B cell (primary cell): ENCODE results near the gene ENTHD1. TPM values are rescaled to one million over a fixed set of nuclear protein-coding genes. Genes with fewer than 3 reads are reported as not detected.

ENCODE experiments used
- ATAC-seq: fragments of 200-7000 bp; cut with Tn5 transposase; one replicate; pipeline ENCODE4 v1.10.0; 2021; ENCODE audit warnings: low read depth, mild to moderate bottlenecking, moderate number of reproducible peaks, moderate library complexity
- CTCF ChIA-PET: fragments of 350-600 bp; sonication (Branson Sonifier 250); formaldehyde crosslinking; loops from one replicate; lab custom pipeline; 2021; ENCODE audit warnings: antibody characterized with exemption, inconsistent platforms; lab: Charles Lee
- POLR2A ChIA-PET: fragments of 350-600 bp; sonication (Branson Sonifier 250); formaldehyde crosslinking; loops from one replicate; lab custom pipeline; 2021; ENCODE audit warnings: antibody characterized with exemption; lab: Charles Lee
- DNase-seq: peaks from one replicate; pipeline ENCODE4 v3.0.0; 2013
- H2AFZ ChIP-seq: 2 replicates; pipeline ENCODE4 v1.6.1; 2012; ENCODE audit warnings: mild to moderate bottlenecking, low read depth, low read length; ENCODE audit not compliant: insufficient read depth, poor library complexity, severe bottlenecking
- H3K27ac ChIP-seq, 2 donors: 1 replicate in 1 of 2; 2 replicates in 1 of 2; pipeline ENCODE4 v1.5.1; 2012 to 2013; ENCODE audit warnings: low read length in 2 of 2, mild to moderate bottlenecking in 2 of 2, moderate library complexity in 1 of 2
- H3K27me3 ChIP-seq, 4 experiments: fragments of 200-600 bp in 1 of 4; sonication (generic) in 1 of 4; replicated peaks in 1 of 4; 1 replicate in 2 of 4; 2 replicates in 2 of 4; pipeline versions ENCODE4 v1.6.1 to v1.7.0; 2013 to 2016; ENCODE audit warnings: low read length in 3 of 4, mild to moderate bottlenecking in 2 of 4, mixed read lengths in 1 of 4, moderate library complexity in 1 of 4; ENCODE audit not compliant: insufficient read depth in 4 of 4, control insufficient read depth in 3 of 4; ENCODE audit errors: control extremely low read depth in 1 of 4
- H3K36me3 ChIP-seq, 2 experiments: replicated peaks in 1 of 2; 1 replicate in 1 of 2; 2 replicates in 1 of 2; pipeline versions ENCODE4 v1.6.1 to v1.7.1; 2013; ENCODE audit warnings: low read length in 1 of 2; ENCODE audit not compliant: insufficient read depth in 2 of 2, control insufficient read depth in 1 of 2; ENCODE audit errors: control extremely low read depth in 1 of 2, extremely low read depth in 1 of 2
- H3K4me1 ChIP-seq, 2 donors: fragments of 200-600 bp in 1 of 2; sonication (generic) in 1 of 2; 1 replicate in 1 of 2; 2 replicates in 1 of 2; pipeline versions ENCODE4 v1.5.1 to v1.6.1; 2013 to 2017; ENCODE audit warnings: low read length in 2 of 2; ENCODE audit not compliant: control insufficient read depth in 2 of 2, insufficient read depth in 2 of 2
- H3K4me2 ChIP-seq: replicated peaks from 2 replicates; pipeline ENCODE3; 2012; ENCODE audit warnings: mild to moderate bottlenecking, low read depth, low read length; ENCODE audit not compliant: poor library complexity, severe bottlenecking
- H3K4me3 ChIP-seq, 5 experiments: fragments of 200-600 bp in 1 of 5; sonication (generic) in 1 of 5; 1 replicate in 3 of 5; 2 replicates in 2 of 5; pipeline versions ENCODE4 v1.5.1 to v1.7.0; 2011 to 2016; ENCODE audit warnings: low read length in 4 of 5, mild to moderate bottlenecking in 4 of 5, low read depth in 2 of 5, control low read depth in 1 of 5, moderate library complexity in 1 of 5; ENCODE audit not compliant: insufficient read depth in 1 of 5; ENCODE audit errors: control extremely low read depth in 1 of 5, extremely low read depth in 1 of 5
- H3K79me2 ChIP-seq: fragments of 200-600 bp; sonication (generic); one replicate; pipeline ENCODE4 v1.6.0; 2016; ENCODE audit warnings: low read length; ENCODE audit not compliant: control insufficient read depth, insufficient read depth
- H3K9ac ChIP-seq: fragments of 200-600 bp; sonication (generic); 2 replicates; pipeline ENCODE4 v1.6.1; 2017; ENCODE audit warnings: mild to moderate bottlenecking, low read length, moderate library complexity
- H3K9me3 ChIP-seq, 3 donors: one replicate each; pipeline versions ENCODE4 v1.6.1 to v1.7.1; 2013; ENCODE audit warnings: low read length in 2 of 3; ENCODE audit not compliant: control insufficient read depth in 2 of 3, insufficient read depth in 1 of 3; ENCODE audit errors: control extremely low read depth in 1 of 3
- H4K20me1 ChIP-seq: 2 replicates; pipeline ENCODE4 v1.6.0; 2012; ENCODE audit warnings: mild to moderate bottlenecking, low read length; ENCODE audit not compliant: insufficient read depth, control insufficient read depth, poor library complexity, severe bottlenecking
- H3K27ac Mint-ChIP-seq: one replicate; pipeline ENCODE4 v1.8.0; 2021; ENCODE audit warnings: mixed read lengths
- H3K27me3 Mint-ChIP-seq: one replicate; pipeline ENCODE4 v1.8.0; 2021; ENCODE audit warnings: mixed read lengths
- H3K4me1 Mint-ChIP-seq: one replicate; pipeline ENCODE4 v1.8.0; 2021; ENCODE audit warnings: mixed read lengths
- H3K4me3 Mint-ChIP-seq: one replicate; pipeline ENCODE4 v1.8.0; 2021; ENCODE audit warnings: mixed read lengths
- H3K9me3 Mint-ChIP-seq: one replicate; pipeline ENCODE4 v1.8.0; 2022; ENCODE audit warnings: mixed read lengths; ENCODE audit not compliant: insufficient read depth
- CTCF ChIP-seq: fragments of 200-600 bp; IDR thresholded peaks from one replicate; pipeline ENCODE4 v1.8.0; 2022; ENCODE audit warnings: antibody characterized with exemption, mild to moderate bottlenecking
- EZH2 ChIP-seq: IDR thresholded peaks from 2 replicates; pipeline ENCODE4 v1.6.1; 2012; ENCODE audit warnings: borderline replicate concordance, low read depth, mild to moderate bottlenecking, moderate library complexity, low read length; ENCODE audit not compliant: insufficient read depth, poor library complexity, severe bottlenecking
- WGBS: methylation state at CpG from one replicate; pipeline ENCODE4 v1.1.5; 2013; ENCODE audit warnings: missing lambda C conversion rate; ENCODE audit not compliant: insufficient coverage; 5-methylcytosine and 5-hydroxymethylcytosine counted together
- intact Hi-C: fragments of 100-400 bp; cut with micrococcal nuclease; formaldehyde crosslinking; loops from one replicate; pipeline ENCODE4 v1.10.0; 2022
- polyA plus RNA-seq: library from polyadenylated mRNA; depleted of rRNA; stranded (reverse); fragments of >200 nt; gene quantifications from 2 replicates; pipeline ENCODE4 v1.2.3, GENCODE V29; 2012
- total RNA-seq, 2 donors: library from RNA; stranded (reverse); fragments of 120-200 nt in 1 of 2; gene quantifications; 1 replicate in 1 of 2; 2 replicates in 1 of 2; pipeline versions ENCODE4 v1.2.3 to v1.2.4, GENCODE V29; 2013 to 2022

Gene ENTHD1
- total and polyA plus RNA-seq, 2 donors (not counting 1 experiment from before 2014, with no cell fraction given) = not detected

GRCh38 chr22:39845529-39845928 is 48.0 kb downstream of the ENTHD1 start:
- Histone ChIP-seq H3K4me2 (peak overlapping the region; percentile 58), H3K27ac (peak overlapping the region; percentile 40 to 73), H3K9ac (peak overlapping the region; percentile 24), H3K79me2 (no peaks in the 10 kb centered on the region), H4K20me1 (no peaks in the 10 kb centered on the region), H3K4me1 (peaks cover 21 to 25% of the 10 kb centered on the region in 2 donors), H3K9me3 (peaks cover 0 to 12% (median 6%) of the 10 kb centered on the region in 3 donors), H3K27me3 (no peaks in the 10 kb centered on the region), H3K36me3 (no peaks in the 10 kb centered on the region), H2AFZ (peak overlapping the region; percentile 20), H3K4me3 (peak overlapping the region in 1 of 5 experiments; percentile 37)
- no peaks in the 10 kb centered on the region for H3K9me3 Mint-ChIP-seq
- DNase-seq (peak; percentile 28), ATAC-seq (peak; percentile 57)
- WGBS = no CpG with 5 or more reads among the region's 3 CpGs
- no peaks in the 10 kb centered on the region for H3K27me3 Mint-ChIP-seq
- ChIA-PET POLR2A (interaction anchor here (0.7 to 1.4 kb wide), 4 partner anchors 13 to 490 kb away, joined by 3 read pairs; no protein-coding TSS in a partner anchor), CTCF (interaction anchor here (0.7 to 1.1 kb wide), 5 partner anchors 9 to 745 kb away, joined by 3 to 4 read pairs (median 3); no protein-coding TSS in a partner anchor)
- TF ChIP-seq EZH2 (no peak), CTCF (no peak)
- H3K4me3 Mint-ChIP-seq = peak overlapping the region; percentile 62
- peaks cover 31% of the 10 kb centered on the region for H3K4me1 Mint-ChIP-seq
- intact Hi-C loops = no loop called here
- peak overlapping the region; percentile 86 for H3K27ac Mint-ChIP-seq

GRCh38 chr22:39839917-39840510 is 53.5 kb downstream of the ENTHD1 start:
- Mint-ChIP-seq H3K27ac (peak overlapping the region; percentile 57), H3K9me3 (peaks cover 7% of the 10 kb centered on the region), H3K4me1 (peaks cover 46% of the 10 kb centered on the region), H3K27me3 (no peaks in the 10 kb centered on the region), H3K4me3 (peak overlapping the region; percentile 54)
- DNase-seq (no peak), ATAC-seq (peak; percentile 49)
- Histone ChIP-seq H3K4me1 (peaks cover 28 to 42% of the 10 kb centered on the region in 2 donors), H3K9ac (peak overlapping the region; percentile 5), H3K27me3 (no peaks in the 10 kb centered on the region), H3K27ac (peak overlapping the region in 1 of 2 donors; percentile 10), H3K36me3 (no peaks in the 10 kb centered on the region), H3K79me2 (no peaks in the 10 kb centered on the region), H2AFZ (no peak overlapping the region), H3K4me3 (peak overlapping the region in 1 of 5 experiments; percentile 40), H3K9me3 (peaks cover 17 to 22% (median 18%) of the 10 kb centered on the region in 3 donors), H3K4me2 (peak overlapping the region; percentile 43), H4K20me1 (no peaks in the 10 kb centered on the region)
- WGBS = 25% methylated on average over 2 of the region's 5 CpGs
- intact Hi-C loops = loop anchor here (1.0 to 10.0 kb wide), 2 partner anchors 15 to 95 kb away; no protein-coding TSS in a partner anchor
- ChIA-PET POLR2A (interaction anchor here (0.5 to 1.5 kb wide), 4 partner anchors 14 to 478 kb away, joined by 3 to 4 read pairs (median 3); no protein-coding TSS in a partner anchor), CTCF (interaction anchor here (1.3 kb wide), 1 partner anchor 13 kb away, joined by 3 read pairs; no protein-coding TSS in a partner anchor)
- no peak for TF ChIP-seq CTCF
